ENCODE measurements around the gene ING1.

ING1 gene

DNA sequence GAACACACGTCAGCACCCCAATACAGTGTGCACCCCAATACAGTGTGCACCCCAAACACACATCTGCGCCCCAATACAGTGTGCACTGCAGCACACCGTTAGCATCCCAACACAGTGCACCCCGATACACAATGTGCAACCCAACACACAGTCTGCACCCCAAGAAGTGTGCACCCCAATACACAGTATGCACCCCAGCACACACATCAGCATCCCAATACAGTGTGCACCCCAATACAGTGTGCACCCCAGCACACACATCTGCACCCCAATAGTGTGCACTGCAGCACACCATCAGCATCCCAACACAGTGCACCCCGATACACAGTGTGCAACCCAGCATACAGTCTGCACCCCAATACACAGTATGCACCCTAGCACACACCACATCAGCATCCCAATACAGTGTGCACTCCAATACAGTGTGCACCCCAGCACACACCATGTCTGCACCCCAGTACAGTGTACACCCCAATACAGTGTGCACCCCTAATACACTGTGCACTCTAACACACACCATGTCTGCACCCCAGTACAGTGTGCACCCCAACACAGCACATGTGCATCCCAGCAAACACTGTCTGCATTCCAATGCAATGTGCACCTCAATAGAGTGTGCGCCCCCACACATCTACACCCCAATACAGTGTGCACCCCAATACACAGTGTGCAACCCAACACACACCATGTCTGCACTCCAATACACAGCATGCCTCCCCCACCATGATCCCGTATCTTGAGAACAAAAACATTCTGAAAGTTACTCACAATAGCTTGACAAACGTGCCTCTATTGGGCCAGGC lies 6.7 kb upstream of the ING1 start:
- in situ Hi-C loops (cut with MboI; ENCODE audit: low pct_unique_long_range_greater_than_20kb, low sequenced_read_pairs, unreplicated experiment) = no loop called here
- DNase-seq (ENCODE audit: low spot score) = no peak
- TF ChIP-seq, protein P1, sequence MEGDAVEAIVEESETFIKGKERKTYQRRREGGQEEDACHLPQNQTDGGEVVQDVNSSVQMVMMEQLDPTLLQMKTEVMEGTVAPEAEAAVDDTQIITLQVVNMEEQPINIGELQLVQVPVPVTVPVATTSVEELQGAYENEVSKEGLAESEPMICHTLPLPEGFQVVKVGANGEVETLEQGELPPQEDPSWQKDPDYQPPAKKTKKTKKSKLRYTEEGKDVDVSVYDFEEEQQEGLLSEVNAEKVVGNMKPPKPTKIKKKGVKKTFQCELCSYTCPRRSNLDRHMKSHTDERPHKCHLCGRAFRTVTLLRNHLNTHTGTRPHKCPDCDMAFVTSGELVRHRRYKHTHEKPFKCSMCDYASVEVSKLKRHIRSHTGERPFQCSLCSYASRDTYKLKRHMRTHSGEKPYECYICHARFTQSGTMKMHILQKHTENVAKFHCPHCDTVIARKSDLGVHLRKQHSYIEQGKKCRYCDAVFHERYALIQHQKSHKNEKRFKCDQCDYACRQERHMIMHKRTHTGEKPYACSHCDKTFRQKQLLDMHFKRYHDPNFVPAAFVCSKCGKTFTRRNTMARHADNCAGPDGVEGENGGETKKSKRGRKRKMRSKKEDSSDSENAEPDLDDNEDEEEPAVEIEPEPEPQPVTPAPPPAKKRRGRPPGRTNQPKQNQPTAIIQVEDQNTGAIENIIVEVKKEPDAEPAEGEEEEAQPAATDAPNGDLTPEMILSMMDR (IDR thresholded peaks at IDR 0.05; ENCODE audit: extremely low read depth, insufficient read depth, missing control alignments) = no peak

- in situ Hi-C loops (cut with MboI; ENCODE audit: low pct_unique_long_range_greater_than_20kb, low sequenced_read_pairs, unreplicated experiment) = no loop called here
- TF ChIP-seq, protein P1 (IDR thresholded peaks at IDR 0.05; ENCODE audit: extremely low read depth, insufficient read depth, missing control alignments) = no peak
- DNase-seq (ENCODE audit: low spot score) = peak; percentile 94
Observed at GRCh38 chr13:110712081-110712848, 1.2 kb upstream of the ING1 start.

GRCh38 chr13:110712849-110713641 lies 455 bp upstream of the ING1 start:
- TF ChIP-seq, protein P1 (IDR thresholded peaks at IDR 0.05; ENCODE audit: extremely low read depth, insufficient read depth, missing control alignments) = no peak
- in situ Hi-C loops (cut with MboI; ENCODE audit: low pct_unique_long_range_greater_than_20kb, low sequenced_read_pairs, unreplicated experiment) = no loop called here
- peak; percentile 98 for DNase-seq (ENCODE audit: low spot score)

DNA sequence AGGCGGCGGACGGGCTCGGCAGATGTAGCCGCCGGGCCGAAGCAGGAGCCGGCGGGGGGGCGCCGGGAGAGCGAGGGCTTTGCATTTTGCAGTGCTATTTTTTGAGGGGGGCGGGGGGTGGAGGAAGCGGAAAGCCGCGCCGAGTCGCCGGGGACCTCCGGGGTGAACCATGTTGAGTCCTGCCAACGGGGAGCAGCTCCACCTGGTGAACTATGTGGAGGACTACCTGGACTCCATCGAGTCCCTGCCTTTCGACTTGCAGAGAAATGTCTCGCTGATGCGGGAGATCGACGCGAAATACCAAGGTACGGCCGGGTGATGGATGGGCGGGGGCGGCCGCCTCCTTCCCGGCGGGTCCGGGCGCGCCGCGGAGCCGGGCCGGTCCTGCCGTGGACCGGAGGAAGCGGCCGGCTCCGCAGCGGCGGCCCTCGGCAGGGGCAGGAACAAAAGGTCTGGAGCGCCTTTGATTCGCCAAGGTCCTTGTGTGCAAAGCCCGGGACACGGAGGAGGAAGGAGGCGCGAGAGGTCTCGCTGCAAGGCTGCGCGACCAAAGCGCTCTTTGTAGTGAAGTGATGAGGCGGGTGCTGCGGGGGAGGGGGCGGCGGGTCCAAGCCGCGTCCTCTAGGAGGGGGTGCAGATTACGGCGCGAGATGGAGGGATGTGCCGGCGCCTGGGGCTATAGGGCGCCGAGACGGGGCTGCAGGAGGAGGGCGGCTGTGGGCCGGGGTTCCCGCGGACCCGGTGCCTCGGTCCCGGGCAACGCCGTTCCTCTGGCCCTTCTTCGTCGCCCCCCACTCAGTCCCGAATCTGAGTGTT lies 689 bp downstream of the ING1 start:
- in situ Hi-C loops (cut with MboI; ENCODE audit: low pct_unique_long_range_greater_than_20kb, low sequenced_read_pairs, unreplicated experiment) = no loop called here
- TF ChIP-seq, protein P1 (IDR thresholded peaks at IDR 0.05; ENCODE audit: extremely low read depth, insufficient read depth, missing control alignments) = peak; percentile 13
- peak; percentile 69 for DNase-seq (ENCODE audit: low spot score)

DNA sequence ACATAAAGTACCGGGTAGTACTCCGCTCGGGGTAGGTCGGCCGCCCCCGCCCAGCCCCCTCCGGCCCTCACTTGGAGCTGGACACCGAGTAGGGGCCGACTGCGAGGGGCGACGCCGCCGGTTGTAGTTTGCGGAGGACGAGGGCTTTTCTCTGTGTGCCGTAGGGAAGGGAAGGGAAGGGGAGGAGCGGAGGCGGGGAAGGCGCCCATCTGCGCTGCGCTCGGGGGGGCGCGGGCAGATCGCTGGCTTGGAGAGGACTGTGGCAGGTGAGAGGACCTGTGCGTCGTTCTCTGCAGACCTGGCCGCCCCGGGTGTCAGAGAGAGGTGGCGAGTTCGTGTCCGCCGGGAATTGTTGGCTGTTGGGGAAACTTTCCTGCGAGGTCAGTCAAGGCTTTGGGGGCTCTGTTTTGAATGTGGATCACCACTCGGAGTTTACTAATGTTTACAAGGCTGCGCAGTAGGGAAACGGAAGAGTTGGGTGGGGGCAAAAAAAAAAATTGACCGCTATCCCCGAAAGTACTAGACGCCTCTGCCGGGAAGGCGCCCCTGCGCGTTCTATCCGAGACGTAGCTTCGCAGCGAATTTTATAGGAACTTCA lies 1.4 kb downstream of the ING1 start:
- in situ Hi-C loops (cut with MboI; ENCODE audit: low pct_unique_long_range_greater_than_20kb, low sequenced_read_pairs, unreplicated experiment) = no loop called here
- DNase-seq (ENCODE audit: low spot score) = no peak
- TF ChIP-seq, protein P1 (IDR thresholded peaks at IDR 0.05; ENCODE audit: extremely low read depth, insufficient read depth, missing control alignments) = no peak
